Measurements from ENCODE around the gene TNFSF10.
"Not testable (repeated sequence)": the region's sequence is repeated elsewhere in the genome, so short reads cannot be mapped to it uniquely, and the experiment has no call there.

Gene TNFSF10

DNA sequence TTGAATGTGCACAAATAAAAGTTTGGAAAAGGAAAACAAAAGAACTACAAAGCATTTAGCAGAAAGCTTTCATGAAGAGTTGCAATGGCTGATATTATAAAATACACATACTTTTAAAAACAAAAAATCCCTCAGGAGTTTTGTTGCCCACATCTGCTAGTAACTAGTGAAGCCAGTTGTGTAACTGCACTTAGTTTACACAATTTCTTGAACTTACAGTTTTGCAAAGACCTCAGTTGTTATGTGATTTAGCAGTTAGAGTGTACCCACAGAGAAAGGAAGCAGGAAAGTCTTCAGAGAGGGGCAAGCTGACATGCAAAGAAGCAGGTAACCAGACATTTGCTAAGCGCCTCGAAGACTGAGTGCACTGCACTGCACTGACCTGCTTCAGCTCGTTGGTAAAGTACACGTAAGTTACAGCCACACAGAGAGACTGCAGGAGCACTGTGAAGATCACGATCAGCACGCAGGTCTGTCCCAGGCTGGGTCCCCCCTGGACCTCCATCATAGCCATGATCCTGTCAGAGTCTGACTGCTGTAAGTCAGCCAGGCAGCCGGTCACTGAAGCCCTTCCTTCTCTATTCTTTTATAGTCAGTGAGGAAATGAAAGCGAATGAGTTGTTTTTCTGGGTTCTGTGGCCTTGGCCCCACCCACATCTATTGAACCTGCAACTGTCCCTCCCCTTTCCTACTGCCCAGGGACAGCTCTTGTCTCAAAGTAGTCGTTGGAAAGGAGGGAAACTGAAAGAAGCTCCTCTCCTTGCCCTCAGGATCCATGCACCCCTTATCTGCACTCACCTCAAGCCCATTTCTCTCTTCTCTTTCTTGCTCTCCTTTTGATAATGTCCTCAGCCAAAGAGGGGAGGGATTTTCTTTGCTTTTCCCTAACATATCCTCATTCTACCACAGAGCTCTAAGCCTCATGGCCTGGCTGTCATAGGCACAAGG is at the start of gene TNFSF10:
TSS of gene TNFSF10 (minus strand) at position 560 of the 948 bp plus-strand sequence. CDS start at position 514, 46 bp downstream.
- peak; percentile 55 for DNase-seq (ENCODE audit: low read depth)
- no peaks in the 10 kb centered on the region for H3K27me3 ChIP-seq (replicated peaks; ENCODE audit: control insufficient read depth, insufficient read depth, low read length)
- no peaks in the 10 kb centered on the region for H3K36me3 ChIP-seq (ENCODE audit: control insufficient read depth, insufficient read depth, low read length, severe bottlenecking)
- peak within 1 kb of the TSS; percentile 76 for H3K4me3 ChIP-seq (ENCODE audit: low read length)
- H3K9me3 ChIP-seq (ENCODE audit: control insufficient read depth, low read length) = no peaks in the 10 kb centered on the region
- peaks cover 28% of the 10 kb centered on the region for H3K4me1 ChIP-seq (ENCODE audit: control insufficient read depth, insufficient read depth, low read length)
- H3K9ac ChIP-seq (ENCODE audit: low read length) = peak within 1 kb of the TSS; percentile 74

GRCh38 chr3:172569128-172570008 is 46.1 kb upstream of the TNFSF10 start:
- peak; percentile 19 for DNase-seq (ENCODE audit: low read depth)

DNA sequence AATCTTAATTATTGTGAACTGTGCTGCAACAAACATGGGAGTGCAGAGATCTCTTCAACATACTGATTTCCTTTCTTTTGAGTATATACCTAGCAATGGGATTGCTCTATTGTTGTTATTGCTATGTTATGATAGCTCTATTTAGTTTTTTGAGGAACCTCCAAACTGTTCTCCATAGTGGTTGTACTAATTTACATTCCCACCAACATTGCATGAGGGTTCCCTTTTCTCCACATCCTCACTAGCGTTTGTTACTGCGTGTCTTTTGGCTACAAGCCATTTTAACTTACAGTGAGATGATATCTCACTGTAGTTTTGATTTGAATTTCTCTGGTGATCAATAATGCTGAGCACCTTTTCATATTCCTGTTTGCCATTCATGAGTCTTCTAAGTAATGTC is 45.5 kb upstream of the TNFSF10 start:
- Histone ChIP-seq H3K4me3 (ENCODE audit: low read length) (no peak overlapping the region), H3K9ac (ENCODE audit: low read length) (no peak overlapping the region), H3K36me3 (ENCODE audit: control insufficient read depth, insufficient read depth, low read length, severe bottlenecking) (no peaks in the 10 kb centered on the region), H3K9me3 (ENCODE audit: control insufficient read depth, low read length) (peaks cover 11% of the 10 kb centered on the region), H3K27me3 (replicated peaks; ENCODE audit: control insufficient read depth, insufficient read depth, low read length) (no peaks in the 10 kb centered on the region), H3K4me1 (ENCODE audit: control insufficient read depth, insufficient read depth, low read length) (peaks cover 13% of the 10 kb centered on the region)
- no peak for DNase-seq (ENCODE audit: low read depth)

More at GRCh38 chr3:172569128-172570008, 46.1 kb upstream of the TNFSF10 start:
- Histone ChIP-seq H3K9ac (ENCODE audit: low read length) (no peak overlapping the region), H3K4me1 (ENCODE audit: control insufficient read depth, insufficient read depth, low read length) (peaks cover 12% of the 10 kb centered on the region), H3K36me3 (ENCODE audit: control insufficient read depth, insufficient read depth, low read length, severe bottlenecking) (no peaks in the 10 kb centered on the region), H3K9me3 (ENCODE audit: control insufficient read depth, low read length) (peaks cover 11% of the 10 kb centered on the region), H3K27me3 (replicated peaks; ENCODE audit: control insufficient read depth, insufficient read depth, low read length) (no peaks in the 10 kb centered on the region), H3K4me3 (ENCODE audit: low read length) (no peak overlapping the region)

DNA sequence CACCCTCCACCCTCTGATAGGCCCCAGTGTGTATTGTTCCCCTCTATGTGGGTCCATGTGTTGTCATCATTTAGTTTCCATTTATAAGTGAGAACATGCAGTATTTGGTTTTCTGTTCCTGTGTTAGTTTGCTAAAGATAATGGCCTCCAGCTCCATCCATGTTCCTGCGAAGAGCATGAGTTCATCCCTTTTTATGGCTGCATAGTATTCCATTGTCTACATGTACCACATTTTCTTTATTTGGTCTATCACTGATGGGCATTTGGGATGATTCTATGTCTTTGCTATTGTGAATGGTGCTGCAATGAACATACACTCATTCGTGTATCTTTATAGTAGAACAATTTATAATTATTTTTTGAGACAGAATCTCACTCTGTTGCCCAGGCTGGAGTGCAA is 43.6 kb upstream of the TNFSF10 start:
- H3K9ac ChIP-seq (ENCODE audit: low read length); DNase-seq (ENCODE audit: low read depth); H3K4me3 ChIP-seq (ENCODE audit: low read length); H3K36me3 ChIP-seq (ENCODE audit: control insufficient read depth, insufficient read depth, low read length, severe bottlenecking); H3K27me3 ChIP-seq (replicated peaks; ENCODE audit: control insufficient read depth, insufficient read depth, low read length): not testable (repeated sequence)
- Histone ChIP-seq H3K4me1 (ENCODE audit: control insufficient read depth, insufficient read depth, low read length) (peaks cover 30% of the 10 kb centered on the region), H3K9me3 (ENCODE audit: control insufficient read depth, low read length) (peaks cover 11% of the 10 kb centered on the region)

- no peak for DNase-seq (ENCODE audit: low read depth)
- no peaks in the 10 kb centered on the region for H3K36me3 ChIP-seq (ENCODE audit: control insufficient read depth, insufficient read depth, low read length, severe bottlenecking)
- no peaks in the 10 kb centered on the region for H3K27me3 ChIP-seq (replicated peaks; ENCODE audit: control insufficient read depth, insufficient read depth, low read length)
- H3K4me3 ChIP-seq (ENCODE audit: low read length) = no peak overlapping the region
- H3K9me3 ChIP-seq (ENCODE audit: control insufficient read depth, low read length) = no peaks in the 10 kb centered on the region
- H3K9ac ChIP-seq (ENCODE audit: low read length) = no peak overlapping the region
- H3K4me1 ChIP-seq (ENCODE audit: control insufficient read depth, insufficient read depth, low read length) = peaks cover 39% of the 10 kb centered on the region
These were observed 41.3 kb upstream of the TNFSF10 start for GRCh38 chr3:172564499-172564898.

DNA sequence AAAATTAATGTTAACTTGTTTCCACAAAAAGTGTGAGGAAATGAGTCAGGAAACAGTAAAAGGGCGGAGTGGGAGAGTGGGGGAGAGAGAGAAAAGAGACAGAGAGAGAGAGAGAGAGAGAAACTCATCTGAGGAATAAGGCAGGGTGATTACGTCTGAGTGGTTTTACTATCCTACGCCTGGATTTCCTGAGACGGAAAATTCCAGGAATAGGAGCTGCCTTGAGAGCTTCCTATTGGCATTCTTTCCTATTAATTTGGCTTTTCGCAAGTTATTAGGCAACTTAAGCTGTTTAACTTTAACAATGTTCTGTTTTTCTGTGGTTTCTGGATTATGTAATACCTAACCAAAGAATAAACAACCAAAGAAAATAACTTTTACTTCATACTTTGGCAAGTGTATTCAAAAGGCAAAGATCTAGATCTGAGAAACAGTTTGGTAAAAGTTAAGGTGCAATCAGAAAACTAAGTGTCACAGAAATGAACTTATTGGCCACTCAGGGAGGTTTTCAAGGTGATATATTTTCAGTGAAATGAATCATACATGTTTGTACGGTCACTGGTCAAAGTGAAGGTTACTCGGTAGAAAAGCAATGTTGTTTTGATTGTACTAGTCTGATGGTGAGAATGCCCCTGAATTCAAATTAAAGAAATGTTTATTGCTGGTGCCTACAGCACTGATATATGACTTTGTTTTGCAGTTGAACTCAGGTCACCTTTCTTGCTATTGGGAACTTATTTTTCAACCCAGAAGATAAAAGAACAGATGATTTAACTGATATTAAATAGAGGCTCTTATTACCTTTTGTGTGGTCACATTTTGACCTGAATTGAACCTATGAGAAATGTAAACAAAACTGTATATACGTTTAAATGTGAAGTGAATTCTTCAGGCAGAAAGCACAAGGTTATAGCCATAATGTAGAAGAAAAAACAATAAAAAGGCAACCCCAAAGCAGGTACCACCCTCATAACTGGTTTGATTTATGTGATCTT is 39.9 kb upstream of the TNFSF10 start:
- peak; percentile 51 for DNase-seq (ENCODE audit: low read depth)
- Histone ChIP-seq H3K9ac (ENCODE audit: low read length) (peak overlapping the region; percentile 74), H3K9me3 (ENCODE audit: control insufficient read depth, low read length) (no peaks in the 10 kb centered on the region), H3K4me1 (ENCODE audit: control insufficient read depth, insufficient read depth, low read length) (peaks cover 47% of the 10 kb centered on the region), H3K4me3 (ENCODE audit: low read length) (peak overlapping the region; percentile 62), H3K27me3 (replicated peaks; ENCODE audit: control insufficient read depth, insufficient read depth, low read length) (no peaks in the 10 kb centered on the region), H3K36me3 (ENCODE audit: control insufficient read depth, insufficient read depth, low read length, severe bottlenecking) (no peaks in the 10 kb centered on the region)

- peaks cover 56% of the 10 kb centered on the region for H3K4me1 ChIP-seq (ENCODE audit: control insufficient read depth, insufficient read depth, low read length)
- H3K4me3 ChIP-seq (ENCODE audit: low read length) = peak overlapping the region; percentile 62
- no peaks in the 10 kb centered on the region for H3K27me3 ChIP-seq (replicated peaks; ENCODE audit: control insufficient read depth, insufficient read depth, low read length)
- no peaks in the 10 kb centered on the region for H3K36me3 ChIP-seq (ENCODE audit: control insufficient read depth, insufficient read depth, low read length, severe bottlenecking)
- peak overlapping the region; percentile 74 for H3K9ac ChIP-seq (ENCODE audit: low read length)
- no peak for DNase-seq (ENCODE audit: low read depth)
- no peaks in the 10 kb centered on the region for H3K9me3 ChIP-seq (ENCODE audit: control insufficient read depth, low read length)
These were observed 38.8 kb upstream of the TNFSF10 start for GRCh38 chr3:172561897-172562640.

GRCh38 chr3:172560586-172560985 is 37.4 kb upstream of the TNFSF10 start:
- H3K36me3 ChIP-seq (ENCODE audit: control insufficient read depth, insufficient read depth, low read length, severe bottlenecking) = no peaks in the 10 kb centered on the region
- H3K27me3 ChIP-seq (replicated peaks; ENCODE audit: control insufficient read depth, insufficient read depth, low read length) = no peaks in the 10 kb centered on the region
- no peak overlapping the region for H3K4me3 ChIP-seq (ENCODE audit: low read length)
- no peak for DNase-seq (ENCODE audit: low read depth)
- no peaks in the 10 kb centered on the region for H3K9me3 ChIP-seq (ENCODE audit: control insufficient read depth, low read length)
- H3K4me1 ChIP-seq (ENCODE audit: control insufficient read depth, insufficient read depth, low read length) = peaks cover 68% of the 10 kb centered on the region
- no peak overlapping the region for H3K9ac ChIP-seq (ENCODE audit: low read length)

DNA sequence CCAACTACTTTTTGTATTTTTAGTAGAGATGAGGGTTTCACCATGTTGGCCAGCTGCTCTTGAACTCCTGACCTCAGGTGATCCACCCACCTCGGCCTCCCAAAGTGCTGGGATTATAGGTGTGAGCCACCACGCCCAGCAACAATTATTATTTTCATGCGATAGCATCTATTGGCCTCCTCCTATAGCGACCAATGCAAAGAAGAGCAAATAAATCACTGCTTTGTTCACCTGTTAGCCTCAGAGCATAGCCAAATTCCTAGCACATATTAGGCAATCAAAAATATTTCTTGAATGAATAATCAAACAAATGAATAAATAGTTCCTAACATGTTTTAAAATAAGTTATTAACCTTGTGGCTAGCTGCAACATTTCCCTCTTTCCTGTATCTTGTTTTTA is 36.8 kb upstream of the TNFSF10 start:
- H3K4me1 ChIP-seq (ENCODE audit: control insufficient read depth, insufficient read depth, low read length) = peaks cover 71% of the 10 kb centered on the region
- H3K9ac ChIP-seq (ENCODE audit: low read length) = no peak overlapping the region
- no peak for DNase-seq (ENCODE audit: low read depth)
- H3K9me3 ChIP-seq (ENCODE audit: control insufficient read depth, low read length) = no peaks in the 10 kb centered on the region
- H3K36me3 ChIP-seq (ENCODE audit: control insufficient read depth, insufficient read depth, low read length, severe bottlenecking) = no peaks in the 10 kb centered on the region
- H3K27me3 ChIP-seq (replicated peaks; ENCODE audit: control insufficient read depth, insufficient read depth, low read length) = no peaks in the 10 kb centered on the region
- H3K4me3 ChIP-seq (ENCODE audit: low read length) = no peak overlapping the region

- Histone ChIP-seq H3K4me1 (ENCODE audit: control insufficient read depth, insufficient read depth, low read length) (peaks cover 69% of the 10 kb centered on the region), H3K4me3 (ENCODE audit: low read length) (no peak overlapping the region), H3K9me3 (ENCODE audit: control insufficient read depth, low read length) (no peaks in the 10 kb centered on the region), H3K9ac (ENCODE audit: low read length) (peak overlapping the region; percentile 31), H3K36me3 (ENCODE audit: control insufficient read depth, insufficient read depth, low read length, severe bottlenecking) (no peaks in the 10 kb centered on the region), H3K27me3 (replicated peaks; ENCODE audit: control insufficient read depth, insufficient read depth, low read length) (no peaks in the 10 kb centered on the region)
- no peak for DNase-seq (ENCODE audit: low read depth)
These were observed 35.8 kb upstream of the TNFSF10 start for GRCh38 chr3:172559020-172559419.

Measured in adipocyte (in vitro differentiated cells).